SK-N-SH treated with all-trans-retinoic acid at 6 μM for 48 hours (cell line): ENCODE data around the gene HECTD3.

Source experiments
- ESRRG ChIP-seq: fragments of 250-450 bp; sonication (Bioruptor Pico); IDR thresholded peaks from 2 replicates; pipeline ENCODE4 v1.6.1; 2021; ENCODE audit warnings: mild to moderate bottlenecking
- RARB ChIP-seq: fragments of 250-450 bp; sonication (Bioruptor Pico); IDR thresholded peaks from 2 replicates; pipeline ENCODE4 v1.8.0; 2021; ENCODE audit warnings: mild to moderate bottlenecking, moderate library complexity
- ZC3H10 ChIP-seq: fragments of 250-450 bp; sonication (Bioruptor Pico); IDR thresholded peaks from 2 replicates; pipeline ENCODE4 v1.5.1; 2021; ENCODE audit warnings: mild to moderate bottlenecking, moderate library complexity
- TF ChIP-seq, protein P1 (sequence below): fragments of 250-450 bp; sonication (Bioruptor Pico); IDR thresholded peaks from 2 replicates; pipeline ENCODE4 v1.5.1; 2020; ENCODE audit warnings: low read depth, mild to moderate bottlenecking, moderate library complexity
- TF ChIP-seq, protein P2 (sequence below): fragments of 250-450 bp; sonication (Bioruptor Pico); IDR thresholded peaks from 2 replicates; pipeline ENCODE4 v1.5.0; 2020; ENCODE audit warnings: mild to moderate bottlenecking, moderate library complexity

DNA sequence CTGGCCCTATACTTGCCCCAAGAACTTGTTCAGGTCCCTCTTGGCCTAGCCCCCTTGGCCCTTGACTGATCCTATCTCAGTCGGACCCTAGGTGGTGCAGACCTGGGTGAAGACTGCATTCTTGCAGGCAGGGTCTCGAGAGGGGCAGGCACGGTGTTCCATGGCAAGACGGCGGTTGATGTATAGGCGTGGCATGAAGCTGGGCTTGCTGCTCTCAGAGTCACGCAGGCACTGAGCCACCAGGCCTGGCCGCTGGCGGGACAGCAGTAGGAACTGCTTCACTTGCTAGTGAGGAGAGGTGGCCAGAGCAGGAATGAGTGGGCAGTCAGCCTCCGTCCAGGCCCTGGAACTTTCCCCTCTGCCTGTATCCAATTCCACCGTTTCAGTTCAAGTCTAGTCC is 3.8 kb downstream of the HECTD3 start:
- TF ChIP-seq, protein P1, sequence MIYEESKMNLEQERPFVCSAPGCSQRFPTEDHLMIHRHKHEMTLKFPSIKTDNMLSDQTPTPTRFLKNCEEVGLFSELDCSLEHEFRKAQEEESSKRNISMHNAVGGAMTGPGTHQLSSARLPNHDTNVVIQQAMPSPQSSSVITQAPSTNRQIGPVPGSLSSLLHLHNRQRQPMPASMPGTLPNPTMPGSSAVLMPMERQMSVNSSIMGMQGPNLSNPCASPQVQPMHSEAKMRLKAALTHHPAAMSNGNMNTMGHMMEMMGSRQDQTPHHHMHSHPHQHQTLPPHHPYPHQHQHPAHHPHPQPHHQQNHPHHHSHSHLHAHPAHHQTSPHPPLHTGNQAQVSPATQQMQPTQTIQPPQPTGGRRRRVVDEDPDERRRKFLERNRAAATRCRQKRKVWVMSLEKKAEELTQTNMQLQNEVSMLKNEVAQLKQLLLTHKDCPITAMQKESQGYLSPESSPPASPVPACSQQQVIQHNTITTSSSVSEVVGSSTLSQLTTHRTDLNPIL (CRISPR knock-in tag): no peak
- no peak for TF ChIP-seq ZC3H10 (CRISPR knock-in tag)
- TF ChIP-seq ESRRG: no peak
- no peak for TF ChIP-seq RARB
- TF ChIP-seq, protein P2, sequence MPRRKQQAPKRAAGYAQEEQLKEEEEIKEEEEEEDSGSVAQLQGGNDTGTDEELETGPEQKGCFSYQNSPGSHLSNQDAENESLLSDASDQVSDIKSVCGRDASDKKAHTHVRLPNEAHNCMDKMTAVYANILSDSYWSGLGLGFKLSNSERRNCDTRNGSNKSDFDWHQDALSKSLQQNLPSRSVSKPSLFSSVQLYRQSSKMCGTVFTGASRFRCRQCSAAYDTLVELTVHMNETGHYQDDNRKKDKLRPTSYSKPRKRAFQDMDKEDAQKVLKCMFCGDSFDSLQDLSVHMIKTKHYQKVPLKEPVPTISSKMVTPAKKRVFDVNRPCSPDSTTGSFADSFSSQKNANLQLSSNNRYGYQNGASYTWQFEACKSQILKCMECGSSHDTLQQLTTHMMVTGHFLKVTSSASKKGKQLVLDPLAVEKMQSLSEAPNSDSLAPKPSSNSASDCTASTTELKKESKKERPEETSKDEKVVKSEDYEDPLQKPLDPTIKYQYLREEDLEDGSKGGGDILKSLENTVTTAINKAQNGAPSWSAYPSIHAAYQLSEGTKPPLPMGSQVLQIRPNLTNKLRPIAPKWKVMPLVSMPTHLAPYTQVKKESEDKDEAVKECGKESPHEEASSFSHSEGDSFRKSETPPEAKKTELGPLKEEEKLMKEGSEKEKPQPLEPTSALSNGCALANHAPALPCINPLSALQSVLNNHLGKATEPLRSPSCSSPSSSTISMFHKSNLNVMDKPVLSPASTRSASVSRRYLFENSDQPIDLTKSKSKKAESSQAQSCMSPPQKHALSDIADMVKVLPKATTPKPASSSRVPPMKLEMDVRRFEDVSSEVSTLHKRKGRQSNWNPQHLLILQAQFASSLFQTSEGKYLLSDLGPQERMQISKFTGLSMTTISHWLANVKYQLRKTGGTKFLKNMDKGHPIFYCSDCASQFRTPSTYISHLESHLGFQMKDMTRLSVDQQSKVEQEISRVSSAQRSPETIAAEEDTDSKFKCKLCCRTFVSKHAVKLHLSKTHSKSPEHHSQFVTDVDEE (CRISPR knock-in tag): no peak
